Mucosa of descending colon (tissue), 3 donors: ENCODE data around the gene EIF4G2. TPM values are rescaled to one million over a fixed set of nuclear protein-coding genes. Genes with fewer than 3 reads are reported as not detected.

Source experiments
- ATAC-seq: fragments of 200-7000 bp; cut with Tn5 transposase; one replicate; pipeline ENCODE4 v1.9.1; 2020; ENCODE audit warnings: mild to moderate bottlenecking, moderate library complexity
- DNase-seq, 3 donors: peaks; one replicate each; pipeline ENCODE4 v3.0.0-alpha.2; 2020
- H3K36me3 ChIP-seq: fragments of 200-600 bp; one replicate; pipeline ENCODE4 v1.8.0; 2021; ENCODE audit warnings: low read depth, mild to moderate bottlenecking
- H3K4me1 ChIP-seq: fragments of 200-600 bp; one replicate; pipeline ENCODE4 v1.8.0; 2021; ENCODE audit warnings: low read depth, mild to moderate bottlenecking
- H3K4me3 ChIP-seq: fragments of 200-600 bp; one replicate; pipeline ENCODE4 v1.8.0; 2021; ENCODE audit warnings: mild to moderate bottlenecking
- H3K9me3 ChIP-seq: fragments of 200-600 bp; one replicate; pipeline ENCODE4 v1.8.0; 2021; ENCODE audit warnings: mild to moderate bottlenecking
- CTCF ChIP-seq: fragments of 200-600 bp; IDR thresholded peaks from one replicate; pipeline ENCODE4 v1.8.0; 2022; ENCODE audit warnings: antibody characterized with exemption, mild to moderate bottlenecking
- intact Hi-C, 2 donors: fragments of 100-400 bp; cut with DNase I in 1 of 2; cut with micrococcal nuclease in 1 of 2; formaldehyde crosslinking; loops; one replicate each; pipeline versions ENCODE4 v1.11.0 to v1.11.1; 2022; cut with DNase I, micrococcal nuclease
- total RNA-seq, 3 donors: library from RNA; stranded (reverse); fragmentation: NEBNext Ultra II Directional in 2 of 3; extraction: Animal tissue kit (Norgen Biotek cat#: 25700) in 2 of 3; gene quantifications; one replicate each; pipeline versions ENCODE4 v1.2.1 to v1.2.4, GENCODE V29; 2021 to 2023
- donor health status: DM: no; HTN: no; CAD: no; lungs with moderate emphysema.
- donor health status: DM: no; HTN: no; CAD: no.
- donor health status: DM: no; HTN: yes; CAD: no.

Gene EIF4G2
- total RNA-seq, 3 donors from 2014 or later, result 776 to 976 (median 934) TPM

GRCh38 chr11:10855295-10855694 is 46.6 kb upstream of the EIF4G2 start:
- ATAC-seq (no peak), DNase-seq (no peak)
- Histone ChIP-seq H3K4me1 (peaks cover 20% of the 10 kb centered on the region), H3K4me3 (no peak overlapping the region), H3K9me3 (no peaks in the 10 kb centered on the region), H3K36me3 (no peaks in the 10 kb centered on the region)
- intact Hi-C loops, result loop anchor here in 1 of 2 donors (5.0 kb wide), 2 partner anchors 48 to 77 kb away; partner anchors contain the start of gene EIF4G2
- no peak for TF ChIP-seq CTCF

GRCh38 chr11:10847960-10848860 is 39.5 kb upstream of the EIF4G2 start:
- intact Hi-C loops, result no loop called here
- no peak for TF ChIP-seq CTCF
- H3K9me3 ChIP-seq, result no peaks in the 10 kb centered on the region
- DNase-seq (no peak), ATAC-seq (no peak)
- H3K36me3 ChIP-seq, result no peaks in the 10 kb centered on the region
- no peak overlapping the region for H3K4me3 ChIP-seq
- H3K4me1 ChIP-seq, result peaks cover 18% of the 10 kb centered on the region

- Histone ChIP-seq H3K36me3 (no peaks in the 10 kb centered on the region), H3K4me1 (peaks cover 26% of the 10 kb centered on the region), H3K9me3 (no peaks in the 10 kb centered on the region), H3K4me3 (no peak overlapping the region)
- no peak for DNase-seq
- TF ChIP-seq CTCF, result no peak
- ATAC-seq, result no peak
- intact Hi-C loops, result no loop called here
These were observed 37.9 kb upstream of the EIF4G2 start for GRCh38 chr11:10846660-10847059.

- no peak for ATAC-seq
- intact Hi-C loops, result no loop called here
- peaks cover 26% of the 10 kb centered on the region for H3K4me1 ChIP-seq
- DNase-seq, result no peak
- no peak overlapping the region for H3K4me3 ChIP-seq
- no peak for TF ChIP-seq CTCF
- no peaks in the 10 kb centered on the region for H3K36me3 ChIP-seq
- no peaks in the 10 kb centered on the region for H3K9me3 ChIP-seq
These were observed 36.9 kb upstream of the EIF4G2 start for GRCh38 chr11:10845589-10845988.

GRCh38 chr11:10844796-10845195 is 36.1 kb upstream of the EIF4G2 start:
- intact Hi-C loops, result no loop called here
- TF ChIP-seq CTCF, result no peak

More at GRCh38 chr11:10844796-10845195, 36.1 kb upstream of the EIF4G2 start:
- no peaks in the 10 kb centered on the region for H3K36me3 ChIP-seq
- H3K4me3 ChIP-seq, result no peak overlapping the region
- DNase-seq (no peak), ATAC-seq (no peak)
- H3K4me1 ChIP-seq, result peaks cover 26% of the 10 kb centered on the region
- H3K9me3 ChIP-seq, result no peaks in the 10 kb centered on the region
